GM18498 (cell line): ENCODE data around the gene KRT83.
"Not testable (repeated sequence)": the region's sequence is repeated elsewhere in the genome, so short reads cannot be mapped to it uniquely, and the experiment has no call there.

ENCODE experiments used
- ATAC-seq: cut with Tn5 transposase; IDR thresholded peaks from one replicate; pipeline ENCODE4 v1.9.1; 2021; ENCODE audit warnings: mild to moderate bottlenecking, moderate library complexity; ENCODE audit not compliant: unreplicated experiment

Gene KRT83

GRCh38 chr12:52312086-52312485 lies 9.1 kb downstream of the KRT83 start:
- no peak for ATAC-seq

- ATAC-seq = no peak
Observed at GRCh38 chr12:52311285-52311648, 9.9 kb downstream of the KRT83 start.

GRCh38 chr12:52310622-52311284 lies 10.4 kb downstream of the KRT83 start:
- ATAC-seq = no peak

- no peak for ATAC-seq
Observed at GRCh38 chr12:52308806-52309425, 12.3 kb downstream of the KRT83 start.

- no peak for ATAC-seq
Observed at GRCh38 chr12:52307836-52308805, 13.1 kb downstream of the KRT83 start.

- ATAC-seq = no peak
Observed at GRCh38 chr12:52306731-52307130, 14.5 kb downstream of the KRT83 start.

- no peak for ATAC-seq
Observed at GRCh38 chr12:52305921-52306705, 15.1 kb downstream of the KRT83 start.

GRCh38 chr12:52304941-52305411 lies 16.2 kb downstream of the KRT83 start:
- peak; percentile 93 for ATAC-seq

GRCh38 chr12:52302242-52302914 lies 18.8 kb downstream of the KRT83 start:
- ATAC-seq = not testable (repeated sequence)

- not testable (repeated sequence) for ATAC-seq
Observed at GRCh38 chr12:52301721-52302120, 19.5 kb downstream of the KRT83 start.

GRCh38 chr12:52300796-52301691 lies 20.2 kb downstream of the KRT83 start:
- ATAC-seq = no peak

- ATAC-seq = no peak
Observed at GRCh38 chr12:52298677-52299190, 22.5 kb downstream of the KRT83 start.

- ATAC-seq = no peak
Observed at GRCh38 chr12:52296572-52297215, 24.5 kb downstream of the KRT83 start.

GRCh38 chr12:52295663-52296062 lies 25.5 kb downstream of the KRT83 start:
- no peak for ATAC-seq

GRCh38 chr12:52294803-52295202 lies 26.4 kb downstream of the KRT83 start:
- ATAC-seq = no peak

GRCh38 chr12:52293926-52294325 lies 27.3 kb downstream of the KRT83 start:
- no peak for ATAC-seq

GRCh38 chr12:52291267-52291935 lies 29.8 kb downstream of the KRT83 start, which contains the start of gene KRT81:
KRT81 (minus strand) TSS chr12:52291534; CDS start chr12:52291465, 69 bp downstream.
- no peak for ATAC-seq
